NOMO-1 treated with DMSO at 0.1 percent for 48 hours (cell line): ENCODE data around the gene PHF3.

Source experiments
- DNase-seq: peaks from one replicate; lab custom pipeline; 2025; ENCODE audit not compliant: unreplicated experiment; lab: John Stamatoyannopoulos, UW

Gene PHF3

GRCh38 chr6:63759605-63760105 is 124.1 kb downstream of the PHF3 start:
- DNase-seq, result no peak

- DNase-seq, result no peak
Measured at GRCh38 chr6:63760199-63760598, 124.6 kb downstream of the PHF3 start.

- DNase-seq, result peak; percentile 54
Measured at GRCh38 chr6:63764318-63764916, 128.8 kb downstream of the PHF3 start.
